GM23338 (cell line): ENCODE data around the gene SH2D6. TPM values are rescaled to one million over a fixed set of nuclear protein-coding genes. Genes with fewer than 3 reads are reported as not detected.

ENCODE experiments used
- ATAC-seq: fragments of 200-7000 bp; cut with Tn5 transposase; 3 replicates; pipeline ENCODE4 v1.9.1; 2020
- DNase-seq: peaks from one replicate; pipeline ENCODE4 v3.0.0-alpha.2; 2015; ENCODE audit warnings: low spot score
- H2AFZ ChIP-seq: fragments of 200-600 bp; sonication (generic); 2 replicates; pipeline ENCODE4 v1.8.0; 2016; ENCODE audit warnings: antibody characterized with exemption, mild to moderate bottlenecking, moderate library complexity
- H3F3A ChIP-seq: fragments of 200-600 bp; sonication (generic); replicated peaks from 2 replicates; pipeline ENCODE4 v1.8.0; 2017; ENCODE audit warnings: antibody characterized with exemption, mixed run types, low read depth
- H3K27ac ChIP-seq: fragments of 200-600 bp; sonication (generic); 2 replicates; pipeline ENCODE4 v1.6.1; 2016; ENCODE audit warnings: low read depth
- H3K27me3 ChIP-seq: fragments of 200-600 bp; sonication (generic); 2 replicates; pipeline ENCODE4 v1.8.0; 2016; ENCODE audit warnings: mild to moderate bottlenecking, mixed run types, moderate library complexity; ENCODE audit not compliant: insufficient read depth
- H3K36me3 ChIP-seq: fragments of 200-600 bp; sonication (generic); 2 replicates; pipeline ENCODE4 v1.8.0; 2016; ENCODE audit warnings: mild to moderate bottlenecking; ENCODE audit not compliant: insufficient read depth
- H3K4me1 ChIP-seq: fragments of 200-600 bp; sonication (generic); 2 replicates; pipeline ENCODE4 v1.8.0; 2016; ENCODE audit warnings: mild to moderate bottlenecking, moderate library complexity; ENCODE audit not compliant: insufficient read depth
- H3K4me2 ChIP-seq: fragments of 200-600 bp; sonication (generic); 2 replicates; pipeline ENCODE4 v1.7.1; 2017; ENCODE audit warnings: mixed run types
- H3K4me3 ChIP-seq: fragments of 200-600 bp; sonication (generic); 2 replicates; pipeline ENCODE4 v1.6.1; 2016; ENCODE audit warnings: mixed run types
- H3K79me2 ChIP-seq: fragments of 200-600 bp; sonication (generic); replicated peaks from 2 replicates; pipeline ENCODE4 v1.8.0; 2017; ENCODE audit warnings: mild to moderate bottlenecking; ENCODE audit not compliant: insufficient read depth
- H3K9me2 ChIP-seq: fragments of 200-600 bp; sonication (generic); 2 replicates; pipeline ENCODE4 v1.8.0; 2017; ENCODE audit not compliant: insufficient read depth
- H4K20me1 ChIP-seq: fragments of 200-600 bp; sonication (generic); replicated peaks from 2 replicates; pipeline ENCODE4 v1.8.0; 2017; ENCODE audit warnings: mild to moderate bottlenecking; ENCODE audit not compliant: insufficient read depth
- H3K27ac Mint-ChIP-seq: 2 replicates; pipeline ENCODE4 v1.8.0; 2020; ENCODE audit warnings: inconsistent platforms, mild to moderate bottlenecking, moderate library complexity, mixed read lengths
- H3K27me3 Mint-ChIP-seq: 3 replicates; pipeline ENCODE4 v1.8.0; 2022; ENCODE audit warnings: low read depth, mild to moderate bottlenecking, moderate library complexity, mixed read lengths, inconsistent platforms; ENCODE audit not compliant: insufficient read depth, poor library complexity
- H3K36me3 Mint-ChIP-seq: 3 replicates; pipeline ENCODE4 v1.8.0; 2021; ENCODE audit warnings: low read depth, mild to moderate bottlenecking, inconsistent platforms, moderate library complexity, mixed read lengths
- H3K4me1 Mint-ChIP-seq: 3 replicates; pipeline ENCODE4 v1.8.0; 2020; ENCODE audit warnings: mild to moderate bottlenecking, inconsistent platforms, mixed read lengths
- H3K4me3 Mint-ChIP-seq: 3 replicates; pipeline ENCODE4 v1.8.0; 2021; ENCODE audit warnings: moderate library complexity, mild to moderate bottlenecking, inconsistent platforms, mixed read lengths
- H3K9me3 Mint-ChIP-seq: 3 replicates; pipeline ENCODE4 v1.8.0; 2020; ENCODE audit warnings: moderate library complexity, mild to moderate bottlenecking, inconsistent platforms, mixed read lengths
- CREB1 ChIP-seq: fragments of 250-450 bp; sonication (Bioruptor Pico); IDR thresholded peaks from 2 replicates; pipeline ENCODE4 v1.5.0; 2020; ENCODE audit warnings: low read depth, mild to moderate bottlenecking, moderate library complexity
- CTCF ChIP-seq, 2 experiments: fragments of 200-600 bp in 1 of 2; sonication (generic) in 1 of 2; conservative IDR thresholded peaks; 2 replicates each; pipeline versions ENCODE4 v1.5.1 to v1.6.1; 2016 to 2017; ENCODE audit warnings: antibody characterized with exemption in 2 of 2, low read depth in 2 of 2, mild to moderate bottlenecking in 2 of 2, moderate library complexity in 1 of 2
- EZH2 ChIP-seq: fragments of 200-600 bp; sonication (generic); IDR thresholded peaks from one replicate; pipeline ENCODE4 v1.8.0; 2017; ENCODE audit warnings: antibody characterized with exemption, mild to moderate bottlenecking, low read depth; ENCODE audit not compliant: unreplicated experiment
- EZH2phosphoT487 ChIP-seq: fragments of 200-600 bp; sonication (generic); IDR thresholded peaks from one replicate; pipeline ENCODE4 v1.8.1; 2018; ENCODE audit warnings: antibody characterized with exemption; ENCODE audit not compliant: unreplicated experiment
- NANOG ChIP-seq: IDR thresholded peaks from 2 replicates; pipeline ENCODE4 v1.6.1; 2016; ENCODE audit warnings: antibody characterized with exemption, borderline replicate concordance
- ZNF114 ChIP-seq: fragments of 250-450 bp; sonication (Bioruptor Pico); IDR thresholded peaks from 2 replicates; pipeline ENCODE4 v1.5.0; 2020; ENCODE audit warnings: mild to moderate bottlenecking, moderate library complexity
- ZNF331 ChIP-seq: fragments of 250-450 bp; sonication (Bioruptor Pico); IDR thresholded peaks from 2 replicates; pipeline ENCODE4 v1.5.0; 2020; ENCODE audit warnings: low read depth, mild to moderate bottlenecking, moderate library complexity
- ZNF462 ChIP-seq: fragments of 250-450 bp; sonication (Bioruptor Pico); IDR thresholded peaks from 2 replicates; pipeline ENCODE4 v1.5.0; 2020; ENCODE audit warnings: mild to moderate bottlenecking, moderate library complexity
- polyA plus RNA-seq: library from polyadenylated mRNA; unstranded; fragments of >200 nt; fragmentation: Nextera tagmentation; extraction: Ambion mirVana; gene quantifications from 2 replicates; pipeline ENCODE4 v1.2.1, GENCODE V29; 2016
- total RNA-seq: library from RNA; depleted of rRNA; stranded (reverse); fragments of >200 nt; shearing (Covaris generic); gene quantifications from 2 replicates; pipeline ENCODE4 v1.2.3, GENCODE V29; 2014

Gene SH2D6
- total and polyA plus RNA-seq, 2 experiments from 2014 or later: 0.37 TPM; not detected in 1

GRCh38 chr2:85397925-85398331, 20.6 kb upstream of the SH2D6 start:
- Histone ChIP-seq H3K27ac (no peak overlapping the region), H3F3A (0 out of 2 replicates have a peak, but pooled peaks cover 3% of the 10 kb centered on the region), H3K4me3 (no peak overlapping the region), H3K4me1 (no peaks in the 10 kb centered on the region), H3K27me3 (no peaks in the 10 kb centered on the region), H2AFZ (no peak overlapping the region), H3K79me2 (peaks cover 3% of the 10 kb centered on the region; the same call in 1 of the 2 replicates), H4K20me1 (no peaks in the 10 kb centered on the region), H3K36me3 (no peaks in the 10 kb centered on the region; the same call in 1 of the 2 replicates), H3K4me2 (no peak overlapping the region), H3K9me2 (no peaks in the 10 kb centered on the region)
- DNase-seq: no peak
- Mint-ChIP-seq H3K4me3 (no peak overlapping the region), H3K27ac (no peak overlapping the region), H3K4me1 (peaks cover 12% of the 10 kb centered on the region), H3K36me3 (peaks cover 11% of the 10 kb centered on the region; the same call in 2 of the 3 replicates), H3K9me3 (0 out of 3 replicates have a peak, but pooled peaks cover under 1% of the 10 kb centered on the region), H3K27me3 (peaks cover 5% of the 10 kb centered on the region)
- no peak for ATAC-seq
- no peak for TF ChIP-seq CREB1
- TF ChIP-seq ZNF331 (CRISPR knock-in tag): no peak
- no peak for TF ChIP-seq EZH2
- TF ChIP-seq NANOG: no peak
- TF ChIP-seq ZNF114: no peak

- no peaks in the 10 kb centered on the region for H3K27me3 ChIP-seq
- H3K4me1 Mint-ChIP-seq: peaks cover 12% of the 10 kb centered on the region
- H3F3A ChIP-seq: 0 out of 2 replicates have a peak, but pooled peaks cover 3% of the 10 kb centered on the region
- peaks cover 11% of the 10 kb centered on the region; the same call in 2 of the 3 replicates for H3K36me3 Mint-ChIP-seq
- H3K27me3 Mint-ChIP-seq: peaks cover 5% of the 10 kb centered on the region
- no peak overlapping the region for H3K27ac ChIP-seq
- no peak overlapping the region for H3K4me3 ChIP-seq
- ATAC-seq (no peak), DNase-seq (no peak)
- no peaks in the 10 kb centered on the region for H3K9me2 ChIP-seq
- no peak overlapping the region for H3K4me2 ChIP-seq
- peaks cover 7% of the 10 kb centered on the region; the same call in 1 of the 3 replicates for H3K9me3 Mint-ChIP-seq
- H3K4me1 ChIP-seq: no peaks in the 10 kb centered on the region
- no peak overlapping the region for H2AFZ ChIP-seq
- no peaks in the 10 kb centered on the region; the same call in 1 of the 2 replicates for H3K36me3 ChIP-seq
- H4K20me1 ChIP-seq: no peaks in the 10 kb centered on the region
- H3K79me2 ChIP-seq: peaks cover 3% of the 10 kb centered on the region; the same call in 1 of the 2 replicates
- H3K4me3 Mint-ChIP-seq: no peak overlapping the region
- no peak overlapping the region for H3K27ac Mint-ChIP-seq
- TF ChIP-seq NANOG (no peak), ZNF462 (CRISPR knock-in tag) (no peak), EZH2 (no peak), ZNF114 (no peak), CTCF (conservative IDR thresholded peaks at IDR 0.05; ENCODE audit: low read depth in 2 of 2) (no peak), EZH2phosphoT487 (no peak)
These were observed 19.9 kb upstream of the SH2D6 start for GRCh38 chr2:85398426-85399182.
